Colonic mucosa (tissue), 4 donors: ENCODE results near the gene EDEM1. TPM values are rescaled to one million over a fixed set of nuclear protein-coding genes. Genes with fewer than 3 reads are reported as not detected.

Source experiments
- DNase-seq: peaks from one replicate; pipeline ENCODE4 v3.0.0-alpha.2; 2020
- H3K27ac ChIP-seq: fragments of 200-600 bp; one replicate; pipeline ENCODE4 v1.8.0; 2021
- H3K27me3 ChIP-seq: fragments of 200-600 bp; one replicate; pipeline ENCODE4 v1.8.0; 2021
- H3K36me3 ChIP-seq: fragments of 200-600 bp; one replicate; pipeline ENCODE4 v1.8.0; 2021
- H3K4me1 ChIP-seq: fragments of 200-600 bp; one replicate; pipeline ENCODE4 v1.8.0; 2021; ENCODE audit warnings: mild to moderate bottlenecking
- H3K4me3 ChIP-seq: fragments of 200-600 bp; one replicate; pipeline ENCODE4 v1.8.0; 2021
- H3K9ac ChIP-seq, 2 donors: one replicate each; pipeline ENCODE4 v1.7.0; 2013; ENCODE audit warnings: control low read depth in 2 of 2, low read depth in 2 of 2, low read length in 2 of 2
- H3K9me3 ChIP-seq: fragments of 200-600 bp; one replicate; pipeline ENCODE4 v1.8.0; 2021
- CTCF ChIP-seq: fragments of 200-600 bp; IDR thresholded peaks from one replicate; pipeline ENCODE4 v1.8.0; 2022; ENCODE audit warnings: antibody characterized with exemption, mild to moderate bottlenecking
- intact Hi-C: fragments of 100-400 bp; cut with DNase I; formaldehyde crosslinking; loops from one replicate; pipeline ENCODE4 v1.14.1; 2022
- total RNA-seq, 2 donors: library from RNA; stranded (reverse); fragmentation: NEBNext Ultra II Directional in 1 of 2; extraction: Animal tissue kit (Norgen Biotek cat#: 25700) in 1 of 2; gene quantifications; one replicate each; pipeline ENCODE4 v1.2.1, GENCODE V29; 2021
- donor health status: healthy.
- donor health status: DM: no; HTN: no; CAD: no.
- donor health status: DM: no; HTN: no; CAD: no.

EDEM1 gene
- total RNA-seq, 2 donors from 2014 or later, result 38.9 to 49.7 TPM

DNA sequence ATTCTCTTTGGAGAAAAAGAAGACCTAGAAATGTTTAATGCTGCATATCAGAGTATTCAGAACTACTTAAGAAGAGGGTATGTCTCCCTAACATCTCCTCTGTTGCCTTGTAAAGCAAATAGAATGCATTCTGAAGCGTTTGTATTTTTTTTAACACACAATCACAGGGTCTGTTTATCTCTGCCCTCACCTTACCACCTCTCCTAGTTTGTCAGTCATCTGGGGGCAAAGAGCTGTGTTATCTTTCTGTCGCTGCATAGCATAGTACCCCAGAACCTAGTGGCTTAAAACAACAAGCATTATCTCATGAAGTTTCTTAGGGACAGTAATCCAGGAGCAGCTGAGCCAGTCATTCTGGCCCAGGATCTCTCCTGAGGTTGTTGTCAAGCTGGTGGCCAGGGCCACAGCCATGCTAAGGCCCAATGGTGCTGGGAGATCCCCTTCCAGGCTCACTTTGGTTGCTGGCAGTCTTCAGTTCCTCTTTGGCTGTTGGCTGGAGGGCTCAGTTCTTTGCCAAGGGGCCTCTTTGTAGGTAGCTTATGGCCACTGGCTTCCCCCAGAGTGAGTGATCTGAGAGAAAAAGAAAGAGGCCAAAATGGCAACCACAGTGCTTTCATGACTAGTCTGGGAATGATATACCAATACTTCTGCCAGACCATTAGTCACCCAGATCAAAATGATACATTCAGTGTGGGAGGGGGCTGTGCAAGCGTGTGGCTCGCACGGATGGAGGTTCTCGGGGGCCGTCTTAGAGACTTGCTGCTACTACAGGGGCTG, 17.8 kb downstream of the EDEM1 start:
- no peak overlapping the region for H3K9ac ChIP-seq
- intact Hi-C loops, result no loop called here
- H3K27ac ChIP-seq, result no peak overlapping the region
- H3K4me3 ChIP-seq, result no peak overlapping the region
- no peak for TF ChIP-seq CTCF
- H3K4me1 ChIP-seq, result no peaks in the 10 kb centered on the region
- H3K9me3 ChIP-seq, result no peaks in the 10 kb centered on the region
- peaks cover 16% of the 10 kb centered on the region for H3K36me3 ChIP-seq
- no peaks in the 10 kb centered on the region for H3K27me3 ChIP-seq
- no peak for DNase-seq

DNA sequence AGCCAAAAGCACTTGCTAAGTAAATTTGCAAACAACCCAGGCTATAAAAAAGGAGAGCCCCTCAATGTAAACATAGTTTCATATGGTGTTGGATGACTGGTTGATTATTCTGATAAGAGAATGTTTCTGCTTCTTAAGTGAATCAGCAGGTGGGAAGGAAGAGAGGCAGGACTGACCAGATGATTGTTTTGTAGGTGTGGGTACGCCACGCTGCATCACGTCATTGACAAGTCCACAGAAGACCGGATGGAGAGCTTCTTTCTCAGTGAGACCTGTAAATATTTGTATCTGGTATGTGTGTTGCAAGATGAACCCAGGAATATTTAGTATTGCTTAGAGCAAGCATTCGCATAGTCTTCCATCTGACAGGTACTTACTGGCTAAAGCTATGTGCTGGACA, 23.4 kb downstream of the EDEM1 start:
- Histone ChIP-seq H3K4me1 (no peaks in the 10 kb centered on the region), H3K27ac (peak overlapping the region; percentile 42), H3K4me3 (no peak overlapping the region), H3K9me3 (no peaks in the 10 kb centered on the region), H3K36me3 (peaks cover 23% of the 10 kb centered on the region), H3K9ac (no peak overlapping the region), H3K27me3 (no peaks in the 10 kb centered on the region)
- intact Hi-C loops, result no loop called here
- no peak for TF ChIP-seq CTCF
- DNase-seq, result no peak

- Histone ChIP-seq H3K36me3 (peaks cover 23% of the 10 kb centered on the region), H3K4me1 (no peaks in the 10 kb centered on the region), H3K4me3 (no peak overlapping the region), H3K9ac (no peak overlapping the region), H3K27ac (no peak overlapping the region), H3K27me3 (no peaks in the 10 kb centered on the region), H3K9me3 (no peaks in the 10 kb centered on the region)
- intact Hi-C loops, result no loop called here
- TF ChIP-seq CTCF, result no peak
- DNase-seq, result no peak
Observed at GRCh38 chr3:5212628-5213573, 25.4 kb downstream of the EDEM1 start.

GRCh38 chr3:5213574-5213966, 26.1 kb downstream of the EDEM1 start:
- no peak for TF ChIP-seq CTCF
- Histone ChIP-seq H3K4me3 (no peak overlapping the region), H3K9me3 (no peaks in the 10 kb centered on the region), H3K27me3 (no peaks in the 10 kb centered on the region), H3K4me1 (no peaks in the 10 kb centered on the region), H3K27ac (no peak overlapping the region), H3K9ac (no peak overlapping the region), H3K36me3 (peaks cover 23% of the 10 kb centered on the region)
- intact Hi-C loops, result no loop called here
- DNase-seq, result no peak

- H3K36me3 ChIP-seq, result peaks cover 23% of the 10 kb centered on the region
Observed at GRCh38 chr3:5214352-5214751, 26.8 kb downstream of the EDEM1 start.

More at GRCh38 chr3:5214352-5214751, 26.8 kb downstream of the EDEM1 start:
- Histone ChIP-seq H3K27ac (no peak overlapping the region), H3K4me1 (no peaks in the 10 kb centered on the region), H3K9me3 (no peaks in the 10 kb centered on the region), H3K27me3 (no peaks in the 10 kb centered on the region), H3K9ac (no peak overlapping the region), H3K4me3 (no peak overlapping the region)
- no peak for DNase-seq
- intact Hi-C loops, result no loop called here
- TF ChIP-seq CTCF, result no peak
